ENCODE measurements around the gene LRRIQ3. TPM values are rescaled to one million over a fixed set of nuclear protein-coding genes. Genes with fewer than 3 reads are reported as not detected.

Gene LRRIQ3
- 0.50 to 0.87 TPM (median 0.77 TPM) in 5 replicates for total RNA-seq (2022; extraction: Qiagen RNA extraction)

GRCh38 chr1:74197657-74198552 lies at the start of gene LRRIQ3, which contains the start of gene FPGT:
LRRIQ3 (minus strand) TSS chr1:74198176; CDS start chr1:74183684, 14,492 bp downstream.
FPGT (plus strand) TSS chr1:74198242; CDS start chr1:74198279, 37 bp downstream.

GRCh38 chr1:74235153-74235552 lies 37.2 kb upstream of the LRRIQ3 start, which contains the start of gene TNNI3K:
TNNI3K (plus strand) TSS chr1:74235387; CDS start chr1:74235452, 65 bp downstream.

Other genes with a start within 250 kb of the LRRIQ3 start
- 4.7 to 8.8 TPM (median 7.1 TPM) in 5 replicates for gene FPGT, start 66 bp upstream of the LRRIQ3 start, total RNA-seq (2022; extraction: Qiagen RNA extraction)
- gene TNNI3K, start 37.2 kb upstream of the LRRIQ3 start, total RNA-seq (2022; extraction: Qiagen RNA extraction) = not detected in 5 replicates